Suprapubic skin (tissue), 4 donors: Measurements from ENCODE around the gene TOM1L2. TPM values are rescaled to one million over a fixed set of nuclear protein-coding genes. Genes with fewer than 3 reads are reported as not detected.

ENCODE experiments used
- DNase-seq, 2 donors: peaks; one replicate each; pipeline ENCODE4 v3.0.0-alpha.2; 2019; ENCODE audit warnings: low spot score in 2 of 2
- H3K27ac ChIP-seq: fragments of 200-600 bp; sonication (generic); one replicate; pipeline ENCODE4 v1.5.1; 2019
- H3K27me3 ChIP-seq: fragments of 200-600 bp; sonication (generic); one replicate; pipeline ENCODE4 v1.5.1; 2019
- H3K36me3 ChIP-seq: fragments of 200-600 bp; sonication (generic); one replicate; pipeline ENCODE4 v1.5.1; 2019
- H3K4me1 ChIP-seq: fragments of 200-600 bp; sonication (generic); one replicate; pipeline ENCODE4 v1.5.1; 2019
- H3K4me3 ChIP-seq: fragments of 200-600 bp; sonication (generic); one replicate; pipeline ENCODE4 v1.5.1; 2019; ENCODE audit warnings: mild to moderate bottlenecking
- H3K9me3 ChIP-seq: fragments of 200-600 bp; sonication (generic); one replicate; pipeline ENCODE4 v1.5.1; 2019
- EP300 ChIP-seq: sonication (generic); formaldehyde crosslinking; IDR thresholded peaks from one replicate; pipeline ENCODE4 v1.6.1; 2017; ENCODE audit warnings: antibody characterized with exemption
- POLR2A ChIP-seq, 2 donors: fragments of 450-650 bp; IDR thresholded peaks; one replicate each; pipeline ENCODE4 v1.6.1; 2017; ENCODE audit warnings: antibody characterized with exemption in 2 of 2, mild to moderate bottlenecking in 2 of 2, moderate library complexity in 2 of 2
- POLR2AphosphoS5 ChIP-seq, 3 donors: sonication (generic); formaldehyde crosslinking; IDR thresholded peaks; one replicate each; pipeline ENCODE4 v1.6.1; 2017; ENCODE audit warnings: antibody characterized with exemption in 3 of 3
- WGBS: methylation state at CpG from one replicate; pipeline ENCODE4 v1.1.5; 2018; 5-methylcytosine and 5-hydroxymethylcytosine counted together
- total RNA-seq, 4 donors: library from RNA; depleted of rRNA; stranded (reverse); fragments of >200 nt; gene quantifications; one replicate each; pipeline ENCODE4 v1.1.0, GENCODE V29; 2016
- TF ChIP-seq, protein P1 (sequence below), 2 donors: fragments of 200-600 bp in 1 of 2; fragments of 450-650 bp in 1 of 2; sonication (generic) in 1 of 2; IDR thresholded peaks; one replicate each; pipeline ENCODE4 v1.5.1; 2016 to 2019; ENCODE audit warnings: antibody characterized with exemption in 2 of 2, mild to moderate bottlenecking in 1 of 2, moderate library complexity in 1 of 2

The TOM1L2 gene
- total RNA-seq, 4 donors from 2014 or later = 128 to 259 (median 162) TPM

DNA sequence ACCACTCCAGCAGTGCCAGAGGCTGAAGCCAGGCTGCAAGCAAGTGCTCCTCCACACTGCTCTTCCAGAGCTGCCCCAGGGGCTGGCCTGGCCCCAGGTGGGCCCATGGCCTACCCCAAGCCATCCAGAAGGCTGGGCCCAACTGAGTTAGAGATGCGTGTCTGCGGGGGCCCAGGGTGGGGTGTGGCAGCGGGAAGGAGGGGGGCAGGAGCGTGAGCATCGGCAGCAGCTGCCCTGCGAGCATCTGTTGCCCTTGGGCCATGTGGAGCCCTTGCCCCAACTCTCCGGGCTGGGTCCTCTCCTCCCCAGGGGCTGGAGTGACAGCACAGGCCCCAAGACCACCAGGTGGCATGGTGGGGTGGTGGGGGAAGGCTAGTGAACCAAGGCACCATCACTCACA, 128.1 kb downstream of the TOM1L2 start:
- WGBS = 65% methylated on average over 6 of the region's 7 CpGs
- no peak for TF ChIP-seq POLR2A (IDR thresholded peaks at IDR 0.05)
- H3K27ac ChIP-seq = no peak overlapping the region
- DNase-seq = no peak
- no peak overlapping the region for H3K4me3 ChIP-seq
- H3K27me3 ChIP-seq = no peaks in the 10 kb centered on the region
- H3K4me1 ChIP-seq = peaks cover 62% of the 10 kb centered on the region
- no peaks in the 10 kb centered on the region for H3K9me3 ChIP-seq
- H3K36me3 ChIP-seq = peaks cover 16% of the 10 kb centered on the region

DNA sequence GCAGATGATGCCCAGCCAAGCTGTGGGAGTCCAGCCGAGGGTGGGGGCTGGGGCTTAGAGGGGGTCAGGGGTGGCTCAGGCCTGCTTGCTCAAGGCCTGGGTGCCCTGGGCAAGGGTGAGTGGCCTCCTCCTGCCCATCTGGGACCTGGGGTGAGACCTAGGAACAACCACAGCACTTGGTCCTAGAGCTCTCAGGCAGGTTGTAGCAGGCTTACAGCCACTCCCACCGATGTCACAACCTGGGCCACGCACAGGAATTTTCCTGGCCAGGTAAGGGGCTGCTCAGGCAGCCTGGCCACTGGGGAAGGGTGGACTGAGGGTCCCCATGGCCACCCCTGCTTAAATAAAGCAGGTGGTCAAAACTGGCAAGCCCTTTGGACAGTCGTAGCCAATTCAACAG, 129.1 kb downstream of the TOM1L2 start:
- H3K27ac ChIP-seq = peak overlapping the region; percentile 98
- TF ChIP-seq POLR2AphosphoS5 (IDR thresholded peaks at IDR 0.05) = no peak
- TF ChIP-seq, protein P1, sequence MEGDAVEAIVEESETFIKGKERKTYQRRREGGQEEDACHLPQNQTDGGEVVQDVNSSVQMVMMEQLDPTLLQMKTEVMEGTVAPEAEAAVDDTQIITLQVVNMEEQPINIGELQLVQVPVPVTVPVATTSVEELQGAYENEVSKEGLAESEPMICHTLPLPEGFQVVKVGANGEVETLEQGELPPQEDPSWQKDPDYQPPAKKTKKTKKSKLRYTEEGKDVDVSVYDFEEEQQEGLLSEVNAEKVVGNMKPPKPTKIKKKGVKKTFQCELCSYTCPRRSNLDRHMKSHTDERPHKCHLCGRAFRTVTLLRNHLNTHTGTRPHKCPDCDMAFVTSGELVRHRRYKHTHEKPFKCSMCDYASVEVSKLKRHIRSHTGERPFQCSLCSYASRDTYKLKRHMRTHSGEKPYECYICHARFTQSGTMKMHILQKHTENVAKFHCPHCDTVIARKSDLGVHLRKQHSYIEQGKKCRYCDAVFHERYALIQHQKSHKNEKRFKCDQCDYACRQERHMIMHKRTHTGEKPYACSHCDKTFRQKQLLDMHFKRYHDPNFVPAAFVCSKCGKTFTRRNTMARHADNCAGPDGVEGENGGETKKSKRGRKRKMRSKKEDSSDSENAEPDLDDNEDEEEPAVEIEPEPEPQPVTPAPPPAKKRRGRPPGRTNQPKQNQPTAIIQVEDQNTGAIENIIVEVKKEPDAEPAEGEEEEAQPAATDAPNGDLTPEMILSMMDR (IDR thresholded peaks at IDR 0.05) = no peak
- peaks cover 62% of the 10 kb centered on the region for H3K4me1 ChIP-seq
- whole genome bisulfite sequencing = 81% methylated on average over 2 of the region's 4 CpGs
- peaks cover 16% of the 10 kb centered on the region for H3K36me3 ChIP-seq
- no peaks in the 10 kb centered on the region for H3K9me3 ChIP-seq
- H3K27me3 ChIP-seq = no peaks in the 10 kb centered on the region
- H3K4me3 ChIP-seq = no peak overlapping the region
- DNase-seq = no peak

DNA sequence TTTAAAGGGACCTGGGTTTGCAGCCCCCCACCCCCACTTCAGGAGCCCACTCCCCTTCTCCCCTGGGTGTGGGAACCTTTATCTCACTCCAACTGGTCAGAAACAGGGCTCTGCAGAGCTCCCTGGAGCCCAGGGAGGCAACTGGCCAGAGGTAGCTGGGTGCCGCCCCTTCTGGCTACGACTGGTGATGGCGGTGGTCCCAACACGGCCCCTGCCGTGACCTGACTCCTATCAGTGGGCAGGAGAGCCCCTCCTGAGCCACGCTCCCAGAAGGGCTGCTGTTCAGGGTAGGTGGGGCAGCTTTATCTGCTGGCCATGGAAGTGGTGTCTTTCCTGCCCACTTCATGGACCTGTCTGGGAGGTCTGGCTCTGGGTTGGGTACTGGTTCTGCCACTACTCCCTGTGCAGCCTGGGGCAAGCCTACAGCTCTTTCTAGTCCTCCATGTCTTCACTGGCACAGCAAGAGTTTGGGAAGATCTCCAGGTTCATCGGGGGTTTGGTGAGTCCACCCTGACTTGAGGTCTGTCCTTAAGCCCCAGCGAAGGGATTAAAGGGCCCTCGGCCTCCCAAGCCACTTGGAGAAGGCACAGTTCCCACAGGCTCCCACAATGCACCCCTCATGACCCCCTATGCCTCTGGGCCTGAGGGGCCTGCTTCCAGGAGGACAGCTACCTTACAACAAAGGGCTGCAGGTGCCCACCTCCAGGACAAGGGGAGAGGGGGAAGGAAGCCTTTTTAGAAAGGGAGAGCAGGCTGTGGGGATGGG, 129.9 kb downstream of the TOM1L2 start:
- Histone ChIP-seq H3K27ac (peak overlapping the region; percentile 98), H3K27me3 (no peaks in the 10 kb centered on the region), H3K36me3 (peaks cover 13% of the 10 kb centered on the region), H3K4me1 (peaks cover 63% of the 10 kb centered on the region), H3K4me3 (no peak overlapping the region), H3K9me3 (no peaks in the 10 kb centered on the region)
- TF ChIP-seq POLR2AphosphoS5 (IDR thresholded peaks at IDR 0.05) = no peak
- TF ChIP-seq, protein P1 (IDR thresholded peaks at IDR 0.05) = no peak
- TF ChIP-seq POLR2A (IDR thresholded peaks at IDR 0.05) = no peak
- TF ChIP-seq EP300 = no peak
- WGBS = 38% methylated on average over 6 of the region's 9 CpGs
- no peak for DNase-seq

DNA sequence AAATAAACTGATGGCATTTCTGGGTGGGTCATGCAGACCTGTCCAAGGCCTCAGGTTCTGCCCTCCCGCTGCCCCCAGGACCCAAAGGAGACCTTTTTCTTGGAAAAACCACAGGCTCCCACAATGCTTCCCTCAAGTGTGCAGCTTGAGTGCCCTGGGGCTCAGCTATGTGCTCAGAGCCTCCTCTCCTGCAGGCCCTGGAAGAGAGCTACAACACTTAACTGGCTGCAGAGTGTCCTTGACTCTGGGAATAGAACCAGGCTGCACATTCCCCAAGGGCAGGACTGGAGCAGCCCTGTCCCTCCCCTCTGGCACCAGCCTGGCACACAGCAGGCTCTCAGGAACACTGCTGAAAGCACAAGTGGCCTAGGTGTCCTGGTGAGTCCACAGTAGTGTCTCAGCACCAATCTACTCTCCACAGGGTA, 130.6 kb downstream of the TOM1L2 start:
- H3K9me3 ChIP-seq = no peaks in the 10 kb centered on the region
- no peak overlapping the region for H3K4me3 ChIP-seq
- DNase-seq = no peak
- peak overlapping the region; percentile 98 for H3K27ac ChIP-seq
- H3K4me1 ChIP-seq = peaks cover 70% of the 10 kb centered on the region
- H3K36me3 ChIP-seq = peaks cover 6% of the 10 kb centered on the region
- TF ChIP-seq EP300 (no peak), POLR2AphosphoS5 (IDR thresholded peaks at IDR 0.05) (no peak), POLR2A (IDR thresholded peaks at IDR 0.05) (no peak)
- TF ChIP-seq, protein P1 (IDR thresholded peaks at IDR 0.05) = no peak
- WGBS = 100% methylated on average over 1 of the region's 1 CpG
- no peaks in the 10 kb centered on the region for H3K27me3 ChIP-seq

DNA sequence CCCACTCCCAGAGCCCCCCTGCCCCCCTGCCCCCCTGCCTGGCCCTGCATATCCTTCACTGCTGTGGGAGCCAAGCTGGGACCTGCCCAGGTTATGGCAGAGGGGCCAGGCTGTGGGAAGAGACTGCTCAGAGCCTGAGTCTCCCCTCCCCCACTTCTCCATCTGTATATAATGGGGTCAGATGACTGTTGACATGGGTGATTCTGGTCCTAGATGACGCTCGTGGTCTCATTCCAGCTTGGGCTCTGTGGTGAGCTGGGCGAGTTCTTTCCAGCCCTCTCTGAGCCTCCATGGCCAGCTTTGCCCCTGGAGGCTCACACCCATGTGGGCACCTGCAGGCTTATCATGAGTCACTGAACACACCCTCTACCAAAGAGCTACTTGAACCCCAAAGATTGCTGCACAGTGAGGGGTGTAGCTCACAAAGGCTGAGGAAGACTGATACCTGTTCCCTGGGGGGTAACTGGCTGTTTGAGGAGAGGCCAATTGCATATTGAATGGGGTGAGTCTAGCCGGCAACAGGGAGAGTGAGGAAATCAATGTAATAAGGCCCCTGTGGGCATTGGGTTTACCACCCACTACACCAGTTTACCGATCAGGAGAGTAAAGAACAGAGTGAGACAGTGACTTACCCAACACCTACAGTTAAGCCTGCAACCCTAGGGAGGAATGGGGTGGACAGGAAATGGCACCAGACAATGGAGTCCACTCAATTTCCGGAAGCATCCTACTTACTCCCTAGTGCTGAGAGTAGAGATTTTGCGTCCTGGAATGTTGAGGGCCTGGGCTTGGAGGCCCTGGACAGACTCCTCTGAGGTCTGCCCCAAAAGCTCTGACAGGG, 131.2 kb downstream of the TOM1L2 start:
- no peaks in the 10 kb centered on the region for H3K36me3 ChIP-seq
- peak overlapping the region; percentile 54 for H3K4me3 ChIP-seq
- TF ChIP-seq, protein P1 (IDR thresholded peaks at IDR 0.05) = no peak
- TF ChIP-seq EP300 = no peak
- TF ChIP-seq POLR2A (IDR thresholded peaks at IDR 0.05) = no peak
- TF ChIP-seq POLR2AphosphoS5 (IDR thresholded peaks at IDR 0.05) = no peak
- no peaks in the 10 kb centered on the region for H3K9me3 ChIP-seq
- H3K27me3 ChIP-seq = no peaks in the 10 kb centered on the region
- WGBS = 13% methylated on average over 4 of the region's 7 CpGs
- peak overlapping the region; percentile 98 for H3K27ac ChIP-seq
- DNase-seq = no peak
- H3K4me1 ChIP-seq = peaks cover 72% of the 10 kb centered on the region
